Measurements from ENCODE around the gene VPS13A. TPM values are rescaled to one million over a fixed set of nuclear protein-coding genes. Genes with fewer than 3 reads are reported as not detected.
A peak's percentile ranks its signal among the peaks of the same experiment; 100 is the strongest.

The VPS13A gene
- total RNA-seq, 2 experiments from 2014 or later = 26.8 to 26.9 TPM

GRCh38 chr9:77451507-77451906 lies 274.2 kb downstream of the VPS13A start:
- H3K9me3 Mint-ChIP-seq = peaks cover 6% of the 10 kb centered on the region
- DNase-seq = no peak
- intact Hi-C loops (cut with micrococcal nuclease) = loop anchor here (10.0 kb wide), 2 partner anchors 403 to 1057 kb away; partner anchors contain the start of gene RFK
- peaks cover 16% of the 10 kb centered on the region for H3K4me1 Mint-ChIP-seq (ENCODE audit: low read depth)
- H3K27me3 Mint-ChIP-seq (ENCODE audit: low read depth) = peaks cover 7% of the 10 kb centered on the region
- no peak overlapping the region for H3K4me3 Mint-ChIP-seq
- H3K36me3 Mint-ChIP-seq (ENCODE audit: low read depth) = no peaks in the 10 kb centered on the region
- CTCF ChIA-PET = interaction anchor here (1.1 to 2.0 kb wide), 2 partner anchors 8 to 17 kb away, joined by 3 to 6 read pairs; no protein-coding TSS in a partner anchor
- no peak overlapping the region for H3K27ac Mint-ChIP-seq

- intact Hi-C loops (cut with micrococcal nuclease) = loop anchor here (1.0 to 10.0 kb wide), 3 partner anchors 195 to 1059 kb away; partner anchors contain the start of gene RFK
Observed at GRCh38 chr9:77453825-77454647, 276.7 kb downstream of the VPS13A start.

GRCh38 chr9:77454663-77455062 lies 277.3 kb downstream of the VPS13A start:
- Mint-ChIP-seq H3K27me3 (ENCODE audit: low read depth) (no peaks in the 10 kb centered on the region), H3K9me3 (no peaks in the 10 kb centered on the region), H3K27ac (no peak overlapping the region), H3K4me1 (ENCODE audit: low read depth) (peaks cover 24% of the 10 kb centered on the region), H3K36me3 (ENCODE audit: low read depth) (no peaks in the 10 kb centered on the region), H3K4me3 (no peak overlapping the region)
- CTCF ChIA-PET = interaction anchor here (0.7 to 7.7 kb wide), 9 partner anchors 12 to 667 kb away, joined by 3 to 84 read pairs (median 6); no protein-coding TSS in a partner anchor
- intact Hi-C loops (cut with micrococcal nuclease) = loop anchor here (1.0 to 10.0 kb wide), 3 partner anchors 195 to 1060 kb away; partner anchors contain the start of gene RFK
- no peak for DNase-seq

More at GRCh38 chr9:77453825-77454647, 276.7 kb downstream of the VPS13A start:
- Mint-ChIP-seq H3K4me3 (peak overlapping the region; percentile 60), H3K4me1 (ENCODE audit: low read depth) (peaks cover 24% of the 10 kb centered on the region), H3K27me3 (ENCODE audit: low read depth) (no peaks in the 10 kb centered on the region), H3K9me3 (no peaks in the 10 kb centered on the region), H3K27ac (no peak overlapping the region), H3K36me3 (ENCODE audit: low read depth) (no peaks in the 10 kb centered on the region)
- CTCF ChIA-PET = interaction anchor here (0.6 to 7.7 kb wide), 11 partner anchors 8 to 668 kb away, joined by 3 to 84 read pairs (median 6); no protein-coding TSS in a partner anchor
- peak; percentile 10 for DNase-seq

GRCh38 chr9:77455312-77455927 lies 278.1 kb downstream of the VPS13A start:
- intact Hi-C loops (cut with micrococcal nuclease) = loop anchor here (10.0 kb wide), 2 partner anchors 399 to 1061 kb away; partner anchors contain the start of gene RFK
- H3K9me3 Mint-ChIP-seq = no peaks in the 10 kb centered on the region
- CTCF ChIA-PET = interaction anchor here (1.0 to 7.7 kb wide), 14 partner anchors 12 to 666 kb away, joined by 3 to 84 read pairs (median 5); no protein-coding TSS in a partner anchor

GRCh38 chr9:77456829-77457437 lies 279.6 kb downstream of the VPS13A start:
- peaks cover 24% of the 10 kb centered on the region for H3K4me1 Mint-ChIP-seq (ENCODE audit: low read depth)
- H3K27ac Mint-ChIP-seq = no peak overlapping the region
- no peaks in the 10 kb centered on the region for H3K9me3 Mint-ChIP-seq
- CTCF ChIA-PET = interaction anchor here (0.5 to 7.7 kb wide), 51 partner anchors 8 to 758 kb away, joined by 3 to 84 read pairs (median 4); no protein-coding TSS in a partner anchor
- intact Hi-C loops (cut with micrococcal nuclease) = loop anchor here (1.0 to 10.0 kb wide), 5 partner anchors 24 to 1062 kb away; partner anchors contain the start of gene RFK
- DNase-seq = peak; percentile 93
- no peaks in the 10 kb centered on the region for H3K36me3 Mint-ChIP-seq (ENCODE audit: low read depth)
- no peak overlapping the region for H3K4me3 Mint-ChIP-seq
- H3K27me3 Mint-ChIP-seq (ENCODE audit: low read depth) = no peaks in the 10 kb centered on the region

More at GRCh38 chr9:77455312-77455927, 278.1 kb downstream of the VPS13A start:
- peak; percentile 71 for DNase-seq
- H3K27ac Mint-ChIP-seq = no peak overlapping the region
- no peak overlapping the region for H3K4me3 Mint-ChIP-seq
- no peaks in the 10 kb centered on the region for H3K36me3 Mint-ChIP-seq (ENCODE audit: low read depth)
- H3K4me1 Mint-ChIP-seq (ENCODE audit: low read depth) = peaks cover 24% of the 10 kb centered on the region
- H3K27me3 Mint-ChIP-seq (ENCODE audit: low read depth) = no peaks in the 10 kb centered on the region

DNA sequence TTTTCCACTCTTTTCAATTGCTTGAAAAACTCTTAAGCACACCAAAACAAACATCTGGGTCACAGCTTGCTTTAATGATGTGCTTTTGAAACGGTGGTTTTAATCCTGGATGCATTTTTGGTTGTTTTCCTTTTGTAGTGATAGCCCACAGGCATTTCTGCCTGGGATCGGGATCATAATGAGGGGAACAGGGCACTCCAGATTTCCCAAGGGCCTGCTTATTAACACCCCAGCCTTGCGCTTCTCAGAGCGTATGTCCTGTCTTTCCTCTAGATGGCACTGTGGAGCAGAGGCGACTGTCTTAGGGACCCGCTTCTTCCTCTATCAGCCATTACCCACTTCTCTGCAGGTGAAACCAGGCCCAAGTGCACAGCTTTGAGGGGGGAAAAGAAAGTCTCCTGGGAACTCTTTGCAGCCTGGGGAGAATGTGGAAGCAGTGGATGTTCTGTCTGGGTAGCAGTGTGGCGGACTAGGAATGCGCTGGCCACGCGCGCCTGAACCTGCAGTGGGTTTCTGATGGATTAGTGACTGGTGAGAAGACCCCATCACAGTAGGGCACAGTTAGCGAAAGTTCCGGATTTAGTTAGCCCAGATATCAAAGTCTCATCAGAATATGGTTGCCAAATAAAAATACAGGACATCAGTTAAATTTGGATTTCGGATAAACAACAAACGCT lies 280.7 kb downstream of the VPS13A start:
- Mint-ChIP-seq H3K4me3 (no peak overlapping the region), H3K27ac (no peak overlapping the region), H3K9me3 (no peaks in the 10 kb centered on the region), H3K36me3 (ENCODE audit: low read depth) (no peaks in the 10 kb centered on the region), H3K4me1 (ENCODE audit: low read depth) (peaks cover 24% of the 10 kb centered on the region), H3K27me3 (ENCODE audit: low read depth) (no peaks in the 10 kb centered on the region)
- intact Hi-C loops (cut with micrococcal nuclease) = loop anchor here (1.0 to 10.0 kb wide), 9 partner anchors 18 to 1063 kb away; partner anchors contain the start of gene RFK
- DNase-seq = peak; percentile 79
- CTCF ChIA-PET = interaction anchor here (0.6 to 7.7 kb wide), 35 partner anchors 10 to 661 kb away, joined by 3 to 84 read pairs (median 5); no protein-coding TSS in a partner anchor

DNA sequence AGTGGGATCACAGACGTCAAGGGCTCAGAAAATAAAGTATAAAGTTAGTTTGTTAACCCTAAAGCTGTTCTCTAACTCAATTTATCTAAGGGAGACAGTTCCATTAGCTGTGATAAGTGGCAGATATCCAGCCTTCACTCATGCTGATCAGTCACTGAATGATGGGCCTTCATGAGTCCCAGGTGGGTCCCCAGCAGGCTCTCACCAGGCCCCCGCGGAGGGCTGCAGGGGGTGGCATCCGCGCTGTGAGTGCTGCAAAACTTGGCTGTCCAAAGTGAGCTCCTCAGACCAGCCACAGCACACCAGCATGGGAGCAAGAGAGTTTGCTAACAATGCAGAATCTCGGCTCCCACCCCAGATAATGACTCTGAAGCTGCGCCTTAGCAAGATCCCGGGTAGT lies 283.6 kb downstream of the VPS13A start:
- no peak overlapping the region for H3K4me3 Mint-ChIP-seq
- peaks cover 8% of the 10 kb centered on the region for H3K4me1 Mint-ChIP-seq (ENCODE audit: low read depth)
- H3K9me3 Mint-ChIP-seq = no peaks in the 10 kb centered on the region
- CTCF ChIA-PET = interaction anchor here (0.7 to 2.0 kb wide), 4 partner anchors 8 to 304 kb away, joined by 3 to 6 read pairs (median 4); no protein-coding TSS in a partner anchor
- intact Hi-C loops (cut with micrococcal nuclease) = no loop called here
- H3K27me3 Mint-ChIP-seq (ENCODE audit: low read depth) = no peaks in the 10 kb centered on the region
- no peak overlapping the region for H3K27ac Mint-ChIP-seq
- H3K36me3 Mint-ChIP-seq (ENCODE audit: low read depth) = no peaks in the 10 kb centered on the region
- no peak for DNase-seq

- H3K27me3 Mint-ChIP-seq (ENCODE audit: low read depth) = no peaks in the 10 kb centered on the region
- H3K4me1 Mint-ChIP-seq (ENCODE audit: low read depth) = peaks cover 6% of the 10 kb centered on the region
- no peaks in the 10 kb centered on the region for H3K36me3 Mint-ChIP-seq (ENCODE audit: low read depth)
- H3K4me3 Mint-ChIP-seq = no peak overlapping the region
- no peaks in the 10 kb centered on the region for H3K9me3 Mint-ChIP-seq
- CTCF ChIA-PET = interaction anchor here (0.6 to 2.0 kb wide), 3 partner anchors 9 to 36 kb away, joined by 3 to 6 read pairs (median 4); no protein-coding TSS in a partner anchor
- no peak for DNase-seq
- H3K27ac Mint-ChIP-seq = no peak overlapping the region
- intact Hi-C loops (cut with micrococcal nuclease) = no loop called here
Observed at GRCh38 chr9:77462066-77462465, 284.7 kb downstream of the VPS13A start.

GRCh38 chr9:77463151-77463550 lies 285.8 kb downstream of the VPS13A start:
- Mint-ChIP-seq H3K27ac (no peak overlapping the region), H3K27me3 (ENCODE audit: low read depth) (no peaks in the 10 kb centered on the region), H3K4me1 (ENCODE audit: low read depth) (peaks cover under 1% of the 10 kb centered on the region), H3K36me3 (ENCODE audit: low read depth) (no peaks in the 10 kb centered on the region), H3K9me3 (no peaks in the 10 kb centered on the region), H3K4me3 (no peak overlapping the region)
- DNase-seq = no peak
- intact Hi-C loops (cut with micrococcal nuclease) = no loop called here
- CTCF ChIA-PET = interaction anchor here (1.6 kb wide), 1 partner anchor 25 kb away, joined by 4 read pairs; no protein-coding TSS in a partner anchor

DNA sequence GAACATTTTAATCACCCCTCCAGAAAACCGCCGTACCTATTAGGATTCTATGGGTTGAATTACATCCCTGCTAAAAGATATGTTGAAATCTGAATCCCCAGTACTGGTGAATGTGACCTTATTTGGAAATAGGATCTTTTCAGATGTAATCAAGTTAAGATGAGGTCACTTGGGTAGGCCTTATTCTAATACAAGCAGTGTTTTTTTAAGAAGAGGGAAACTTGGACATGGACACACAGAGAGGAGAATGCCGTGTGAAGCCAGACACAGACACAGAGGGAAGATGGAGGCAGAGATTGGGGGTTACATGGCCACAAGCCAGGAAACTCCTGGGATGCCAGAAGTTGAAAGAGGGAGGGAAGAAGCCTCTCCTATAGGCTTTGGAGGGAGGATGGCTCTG lies 287.3 kb downstream of the VPS13A start:
- H3K4me1 Mint-ChIP-seq (ENCODE audit: low read depth) = no peaks in the 10 kb centered on the region
- H3K36me3 Mint-ChIP-seq (ENCODE audit: low read depth) = no peaks in the 10 kb centered on the region
- intact Hi-C loops (cut with micrococcal nuclease) = no loop called here
- DNase-seq = no peak
- H3K4me3 Mint-ChIP-seq = no peak overlapping the region
- CTCF ChIA-PET = interaction anchor here (0.9 kb wide), 1 partner anchor 8 kb away, joined by 3 read pairs; no protein-coding TSS in a partner anchor
- H3K9me3 Mint-ChIP-seq = no peaks in the 10 kb centered on the region
- no peak overlapping the region for H3K27ac Mint-ChIP-seq
- no peaks in the 10 kb centered on the region for H3K27me3 Mint-ChIP-seq (ENCODE audit: low read depth)

Data from activated naive CD4-positive, alpha-beta T cell treated with anti-CD3 and anti-CD28 coated beads for 36 hours (primary cell).